Renal cortical epithelial cell (primary cell): Measurements from ENCODE around the gene SCUBE1. TPM values are rescaled to one million over a fixed set of nuclear protein-coding genes. Genes with fewer than 3 reads are reported as not detected.

ENCODE experiments used
- DNase-seq: peaks from one replicate; pipeline ENCODE4 v3.0.0-alpha.2; 2011; ENCODE audit warnings: low read depth
- total RNA-seq: library from RNA; depleted of rRNA; stranded (reverse); fragments of >200 nt; gene quantifications from 2 replicates; pipeline ENCODE4 v1.2.3, GENCODE V29; 2014

SCUBE1 gene
- total RNA-seq, 1 donor from 2014 or later, result 0.10 TPM

DNA sequence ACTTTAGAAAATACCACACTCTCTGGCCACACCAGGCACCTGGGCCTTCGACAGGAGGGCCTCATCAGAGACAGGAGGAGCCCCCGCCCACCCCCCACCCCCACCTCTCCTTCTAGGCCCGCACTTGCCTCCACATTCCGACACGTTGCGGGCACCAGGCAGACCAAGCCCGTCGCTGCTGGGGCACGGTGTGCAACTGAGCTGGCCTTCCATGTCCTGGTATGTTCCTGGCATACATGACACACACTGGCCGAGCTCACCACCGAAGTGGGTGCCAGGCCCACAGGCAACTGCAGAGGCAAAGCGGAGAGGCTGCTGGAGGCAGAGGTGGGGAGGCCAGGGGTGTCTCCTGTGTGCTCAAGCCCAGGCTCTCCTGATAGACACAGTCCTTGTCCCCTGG, 129.2 kb downstream of the SCUBE1 start:
- DNase-seq, result no peak

DNA sequence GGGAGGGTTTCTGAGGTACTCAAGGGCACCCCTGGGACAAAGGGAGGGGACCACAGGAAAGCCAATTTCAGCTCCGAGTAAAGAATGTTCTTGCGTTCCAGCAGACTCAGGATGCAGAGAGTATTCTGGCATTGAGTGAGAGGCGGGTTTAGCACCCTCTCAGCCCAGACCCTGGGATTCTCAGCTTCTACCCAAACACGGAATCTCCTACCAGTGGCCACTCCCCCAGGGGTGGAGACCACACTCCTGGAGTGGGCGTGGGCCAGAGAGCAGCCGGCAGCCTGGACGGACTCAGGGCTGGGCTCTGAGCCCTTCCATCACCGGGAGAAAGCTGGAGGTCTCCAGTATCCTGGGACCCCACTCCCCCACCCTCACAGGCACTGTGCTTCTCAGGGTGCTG, 130.1 kb downstream of the SCUBE1 start:
- no peak for DNase-seq

DNA sequence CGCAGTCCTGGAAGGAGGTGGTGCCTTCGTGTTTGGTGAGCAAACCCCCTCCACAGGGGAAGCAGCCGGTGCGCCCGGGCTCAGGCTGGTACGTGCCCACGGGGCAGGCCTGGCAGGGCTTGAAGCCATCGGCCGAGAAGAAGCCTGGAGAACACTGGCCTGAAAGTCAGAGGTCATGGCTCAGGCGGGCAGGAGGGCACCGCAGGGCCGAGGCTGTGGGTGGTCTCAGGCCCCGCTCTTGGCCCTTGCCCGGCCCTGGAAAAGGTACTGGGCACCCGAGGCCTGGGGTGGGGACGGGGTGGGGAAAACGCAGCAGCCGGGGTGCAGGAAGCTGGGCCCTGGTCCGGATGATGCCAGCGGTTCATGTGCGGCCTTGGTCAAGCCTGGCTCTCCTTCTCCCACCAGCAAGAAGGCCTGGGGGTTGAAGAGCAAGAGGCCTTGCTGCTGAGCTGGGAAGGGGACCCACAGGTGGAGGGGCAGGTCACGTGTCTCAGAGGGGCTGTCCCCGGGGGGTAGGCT, 130.7 kb downstream of the SCUBE1 start:
- DNase-seq, result no peak

DNA sequence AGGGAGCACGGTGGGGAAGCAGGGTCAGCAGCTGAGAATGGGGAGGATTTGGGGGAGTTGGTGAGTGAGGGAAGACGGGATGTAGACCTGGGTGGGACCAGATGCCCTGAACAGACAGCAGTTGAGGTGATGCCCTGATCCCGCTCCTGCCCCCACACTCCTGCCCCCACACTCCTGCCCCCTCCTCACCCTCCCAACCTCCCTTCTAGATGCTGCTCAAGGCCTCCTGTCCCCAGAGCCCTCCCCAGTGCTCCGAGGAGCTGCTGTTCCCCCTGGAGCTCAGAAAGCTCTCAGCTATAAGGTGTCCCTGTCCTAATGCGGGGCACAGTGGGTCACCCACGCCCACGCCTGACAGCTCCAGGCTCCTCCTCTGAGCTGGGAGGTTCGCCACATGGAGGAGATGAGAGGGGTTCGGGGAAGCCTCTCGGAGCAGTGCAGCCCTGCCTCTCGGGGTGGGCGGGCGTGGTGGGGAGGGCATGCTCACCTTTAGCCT, 131.2 kb downstream of the SCUBE1 start:
- DNase-seq, result no peak

DNA sequence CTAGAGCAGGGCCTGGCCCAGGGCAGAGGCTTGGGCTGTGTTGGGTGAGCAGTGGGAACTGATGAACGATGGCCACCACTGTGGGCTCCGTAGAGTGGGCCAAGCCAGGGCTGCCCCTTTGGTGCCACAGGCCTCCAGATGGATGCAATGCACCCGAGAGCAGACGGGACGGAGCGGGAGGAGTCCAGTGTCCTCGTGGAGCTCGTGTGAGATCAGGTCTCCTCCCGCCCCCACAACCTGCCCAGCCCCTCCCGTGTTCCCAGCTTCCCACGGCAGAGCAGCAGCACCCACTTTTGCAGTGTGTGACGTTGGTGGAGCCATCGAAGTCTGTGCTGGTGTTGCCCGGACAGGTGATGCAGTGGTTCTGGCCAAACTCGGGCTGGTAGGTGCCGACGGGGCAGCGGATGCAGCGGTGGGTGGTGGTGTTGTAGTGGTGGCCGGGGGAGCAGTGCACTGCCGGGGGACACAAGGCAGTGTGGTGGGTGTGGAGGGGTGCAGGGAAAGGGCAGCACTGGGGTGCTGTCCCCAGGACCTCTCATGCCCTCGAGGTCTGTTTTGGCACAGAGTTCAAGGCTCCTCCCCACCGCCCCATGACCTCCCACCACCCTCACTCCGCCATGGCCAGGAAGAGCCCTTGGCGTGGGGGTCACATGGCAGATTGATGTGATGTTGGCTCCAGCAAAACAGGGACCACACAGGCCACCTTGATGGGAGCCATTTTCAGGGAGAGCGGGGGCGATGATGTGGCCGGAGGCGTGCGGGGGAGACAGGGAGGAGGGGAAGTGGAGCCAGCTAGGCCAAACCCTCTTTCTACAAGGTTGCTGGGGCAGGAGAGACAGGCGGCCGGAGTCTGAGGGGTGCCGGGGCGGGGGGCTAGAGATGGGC, 132.3 kb downstream of the SCUBE1 start:
- no peak for DNase-seq

DNA sequence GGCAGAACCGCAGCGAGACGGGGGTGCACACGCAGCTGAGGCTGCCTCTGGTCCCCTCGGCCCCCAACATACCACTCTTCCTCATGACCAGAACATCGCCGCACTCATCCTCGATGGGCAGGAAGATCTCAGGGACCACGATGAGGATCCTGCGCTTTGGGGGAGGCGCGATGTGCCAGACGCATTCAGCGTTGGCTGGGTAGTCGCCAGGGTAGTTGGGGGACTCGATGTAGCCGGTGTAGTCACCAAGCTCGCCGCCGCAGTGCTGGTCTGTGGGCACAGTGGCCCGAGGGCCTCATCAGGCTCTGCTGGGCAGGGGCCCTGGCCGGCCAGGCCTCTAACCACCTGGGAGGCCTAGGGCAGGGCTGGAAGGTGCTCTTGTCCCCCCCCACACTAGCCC, 133.2 kb downstream of the SCUBE1 start:
- no peak for DNase-seq

DNA sequence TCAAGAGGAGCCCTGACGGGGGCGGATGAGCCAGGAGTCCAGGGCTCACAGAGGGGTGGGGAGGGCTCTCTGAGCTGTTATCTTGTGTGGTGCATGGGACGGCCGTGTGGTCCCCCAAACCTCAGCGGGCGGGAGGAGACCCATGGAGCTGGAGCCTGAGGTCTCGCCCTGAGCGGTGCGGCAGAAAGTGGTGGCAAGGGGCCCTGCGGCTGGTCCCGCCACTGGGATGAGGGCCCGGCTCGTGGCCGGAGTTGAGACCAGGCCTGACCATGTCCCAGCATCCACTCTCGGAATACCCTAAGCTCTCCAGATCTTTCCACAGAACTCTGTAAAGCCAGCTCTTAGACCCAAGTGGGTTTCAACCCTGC, 133.7 kb downstream of the SCUBE1 start:
- DNase-seq, result no peak

DNA sequence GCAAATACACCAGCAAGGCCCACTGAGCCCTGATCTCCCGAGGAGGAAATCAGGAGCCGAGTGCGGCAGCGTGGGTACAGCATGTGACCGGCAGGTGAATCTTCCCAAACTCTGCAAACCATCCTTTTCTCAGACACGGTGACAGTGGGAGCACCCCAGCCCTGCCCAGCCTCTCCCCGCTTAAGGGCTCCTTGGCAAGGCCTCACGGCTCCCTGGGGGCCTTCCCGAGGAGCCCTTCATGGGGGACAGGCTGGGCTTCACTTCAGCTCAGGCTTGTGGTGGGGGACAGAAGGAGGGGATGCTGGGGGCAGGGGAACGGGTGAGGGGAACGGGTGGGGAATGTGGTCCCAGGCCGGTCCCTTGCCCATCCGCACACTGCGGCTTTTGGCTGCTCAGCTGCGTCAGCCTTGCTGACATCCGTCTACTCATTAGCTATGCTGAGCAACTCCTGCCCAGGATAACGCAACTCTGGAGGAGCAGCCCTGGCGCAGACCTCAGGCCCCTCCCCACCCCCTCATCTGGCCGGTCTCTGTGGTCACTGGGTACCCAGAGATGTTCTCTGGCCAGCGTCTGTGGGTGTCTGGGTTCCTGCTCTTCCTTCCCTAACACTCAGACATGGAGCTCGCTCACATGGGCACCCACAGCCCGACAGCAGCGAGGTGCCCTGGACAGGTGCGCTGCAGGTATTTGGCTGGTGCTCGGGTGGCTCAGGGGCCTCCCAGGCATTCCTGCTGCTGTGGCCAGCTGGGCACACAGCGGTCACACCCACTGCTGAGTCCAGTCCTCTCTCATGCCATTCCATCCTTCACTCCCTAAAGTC, 134.3 kb downstream of the SCUBE1 start:
- no peak for DNase-seq

DNA sequence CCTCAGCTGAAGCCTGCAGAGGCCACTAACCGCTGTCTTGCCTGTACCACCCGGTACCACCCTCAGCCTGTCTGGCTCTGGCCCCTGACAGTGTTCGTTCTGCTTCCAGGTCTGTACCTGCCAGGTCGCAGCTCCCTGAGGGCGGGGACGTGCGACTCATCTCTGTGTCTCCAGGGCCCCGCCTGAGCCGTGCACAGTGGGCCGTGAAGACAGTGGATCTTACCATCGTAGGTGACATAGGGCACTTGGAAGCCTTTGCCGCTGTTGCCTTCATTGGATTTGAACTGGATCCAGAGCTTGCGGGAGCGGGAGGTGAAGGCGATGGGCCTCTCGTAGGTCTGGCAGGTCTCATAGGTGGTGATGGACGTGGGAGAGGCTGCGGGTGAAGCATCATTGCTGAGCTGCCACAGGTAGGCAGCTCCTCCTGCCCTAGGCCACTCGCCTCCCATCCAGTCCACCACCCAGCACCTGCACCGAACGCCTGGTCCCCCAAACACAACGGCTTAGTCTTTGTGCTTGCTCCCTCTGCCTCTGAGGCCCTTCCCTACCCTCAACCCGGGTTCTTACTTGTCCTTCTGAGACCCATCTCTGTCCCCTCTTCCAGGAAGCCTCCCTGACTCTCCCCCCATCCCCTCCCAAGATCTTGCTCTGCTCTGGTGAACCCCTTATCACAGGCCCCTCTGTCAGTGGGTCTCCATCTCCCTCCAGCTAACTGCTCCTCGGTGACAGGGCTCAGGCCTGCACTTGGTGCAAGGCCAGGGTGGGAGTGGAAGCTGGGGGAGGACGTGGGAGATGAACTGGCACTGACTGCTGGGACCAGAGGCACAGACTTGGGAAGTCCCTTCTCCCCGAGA, 135.1 kb downstream of the SCUBE1 start:
- no peak for DNase-seq

DNA sequence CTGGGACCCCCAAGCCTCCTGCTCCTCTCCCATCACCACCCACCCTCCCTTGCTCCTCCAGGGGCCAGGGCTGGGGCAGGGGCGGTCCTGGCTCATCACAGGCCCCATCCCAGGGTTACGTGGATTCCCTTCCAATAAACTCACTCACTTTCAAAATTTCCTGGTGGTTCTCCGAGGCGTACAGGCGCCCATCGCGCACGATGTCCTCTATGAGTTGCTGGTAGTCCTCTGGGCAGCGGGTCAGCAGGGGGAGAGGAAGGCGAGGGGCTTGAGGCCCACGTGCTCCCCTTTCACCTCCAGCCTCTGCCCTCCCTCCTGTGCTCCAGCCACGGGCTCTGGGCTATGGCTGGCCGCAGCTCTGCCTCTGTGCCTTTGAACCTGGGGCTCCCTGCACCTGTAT, 135.8 kb downstream of the SCUBE1 start:
- DNase-seq, result no peak

DNA sequence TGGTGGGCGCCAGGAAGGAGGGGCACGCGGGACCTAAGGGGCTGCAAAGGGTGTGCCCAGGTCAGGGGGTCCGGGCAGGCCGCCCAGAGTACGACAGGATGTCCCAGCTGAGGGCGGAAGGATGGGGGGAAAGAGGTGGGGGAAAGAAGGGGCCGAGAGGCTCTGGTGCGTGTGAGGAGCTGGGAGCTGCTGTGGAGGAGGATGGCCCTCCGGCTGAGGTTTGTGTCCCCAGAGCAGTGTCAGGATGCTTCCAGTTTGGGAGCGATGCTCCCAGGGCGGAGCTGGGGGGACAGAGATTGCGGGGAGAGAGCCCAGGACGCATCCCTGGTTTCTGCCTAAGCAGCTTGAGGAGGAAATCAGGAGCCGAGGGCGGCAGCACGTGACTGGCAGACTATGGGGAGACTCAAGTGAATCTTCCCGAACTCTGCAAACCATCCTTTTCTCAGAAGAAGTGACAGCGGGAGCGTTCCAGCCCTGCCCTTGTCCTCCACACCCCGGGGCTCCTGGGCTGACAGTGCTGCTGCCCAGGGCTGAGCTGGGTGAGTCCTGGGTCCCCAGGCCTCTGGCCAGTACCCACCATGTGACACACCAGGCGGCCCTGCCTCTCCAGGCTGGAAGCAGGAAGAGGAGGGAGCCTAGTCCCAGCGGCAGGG, 136.5 kb downstream of the SCUBE1 start:
- DNase-seq, result no peak

DNA sequence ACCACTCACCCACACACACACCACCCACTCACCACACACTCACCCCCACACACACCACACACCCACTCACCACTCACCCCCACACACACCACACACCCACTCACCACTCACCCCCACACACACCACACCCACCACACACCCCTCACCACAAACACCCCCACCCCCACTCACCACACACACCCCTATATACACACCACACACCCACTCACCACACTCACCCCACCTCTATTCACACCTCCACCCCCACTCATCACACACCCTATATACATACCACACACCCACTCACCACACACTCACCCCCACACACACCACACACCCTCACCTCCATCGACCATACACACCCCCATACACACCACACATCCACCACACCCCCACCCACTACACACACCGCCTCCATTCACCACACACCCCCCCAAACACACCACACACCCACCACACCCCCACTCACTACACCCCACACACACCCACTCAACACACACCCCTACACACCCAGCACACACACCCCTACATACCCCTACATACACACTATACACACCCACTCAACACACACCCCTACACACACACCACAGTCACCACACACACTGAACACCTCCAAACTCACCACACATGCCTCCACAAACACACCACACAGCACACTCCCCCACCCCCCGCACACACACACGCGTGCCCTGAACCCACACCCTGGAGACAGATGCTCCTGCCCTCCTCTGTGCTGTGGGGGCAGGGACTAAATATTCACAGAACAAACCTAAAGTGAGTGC, 137.2 kb downstream of the SCUBE1 start:
- DNase-seq, result no peak

DNA sequence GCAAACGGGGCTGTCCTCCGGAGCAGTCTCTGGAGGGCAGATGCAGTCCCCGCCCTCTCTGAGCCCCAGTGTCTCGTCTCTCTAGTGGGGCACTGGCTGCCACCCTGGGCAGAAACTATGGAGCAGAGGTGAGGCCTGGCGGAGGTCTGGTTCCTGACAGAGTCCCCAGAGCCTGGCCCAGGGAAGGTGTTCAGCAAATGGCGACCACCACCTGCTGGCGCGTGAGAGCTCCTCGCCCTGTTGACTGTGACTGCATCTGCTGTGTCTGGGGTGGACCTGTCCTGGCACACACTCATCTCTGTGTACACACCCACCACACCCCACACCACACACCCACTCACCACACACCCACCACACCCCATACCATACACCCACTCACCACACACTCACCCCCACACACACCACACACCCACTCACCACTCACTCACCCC, 137.9 kb downstream of the SCUBE1 start:
- no peak for DNase-seq

DNA sequence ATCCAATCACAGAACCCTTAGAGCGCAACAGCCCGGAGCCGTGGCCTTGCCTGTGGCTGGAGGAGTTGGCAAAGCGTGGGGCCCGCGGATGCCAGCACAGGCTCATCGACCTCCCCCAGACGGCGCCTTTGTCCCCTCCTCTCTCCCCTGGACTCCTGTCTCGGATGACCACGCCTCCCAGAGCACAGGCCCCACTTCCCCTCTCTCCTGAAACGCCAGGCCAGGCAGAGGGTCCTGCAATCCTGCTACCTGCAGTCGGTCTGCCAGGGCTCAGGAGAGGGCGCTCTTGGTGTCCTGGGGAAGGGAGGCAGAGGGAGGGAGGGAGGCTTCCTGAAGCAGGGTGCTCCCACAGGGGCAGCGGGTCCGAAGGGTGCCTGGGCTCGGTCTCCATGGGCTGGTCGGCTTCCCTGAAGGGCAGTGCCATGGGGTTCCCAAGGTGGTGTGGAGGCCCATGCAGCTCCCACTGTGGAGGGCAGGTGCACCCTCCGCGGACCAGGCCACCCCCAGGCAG, 139.6 kb downstream of the SCUBE1 start:
- no peak for DNase-seq

DNA sequence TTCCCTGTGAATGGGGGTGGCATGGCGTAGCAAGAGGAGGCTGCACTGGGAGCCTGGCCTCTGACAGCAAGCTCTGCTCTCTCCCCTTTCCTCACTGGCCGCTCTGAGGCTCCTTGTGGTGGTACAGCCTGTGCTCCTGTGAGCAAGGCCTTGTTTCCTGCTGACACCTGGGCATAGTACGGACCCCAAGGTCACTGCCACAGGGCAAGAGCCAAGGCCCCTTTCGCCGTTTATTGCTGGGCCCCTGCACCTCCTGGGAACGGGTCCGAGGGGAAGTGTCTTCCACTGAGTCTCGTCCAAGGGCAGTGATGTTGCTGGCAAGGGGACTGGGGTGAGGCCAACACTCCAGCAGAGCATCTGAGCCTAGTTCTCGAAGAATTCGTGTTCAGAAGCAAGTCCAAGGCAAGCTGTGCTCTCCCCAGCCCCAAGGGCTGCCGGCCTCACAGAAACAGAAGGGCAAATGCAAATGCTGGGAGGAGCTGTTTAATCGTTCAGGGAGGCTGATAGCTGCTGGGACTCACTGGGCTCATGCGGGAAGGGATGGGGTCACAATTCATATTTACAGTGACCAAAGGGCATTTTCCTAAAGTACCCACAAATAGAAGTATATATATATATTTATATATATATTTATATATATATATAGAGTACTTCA, 140.3 kb downstream of the SCUBE1 start:
- no peak for DNase-seq

DNA sequence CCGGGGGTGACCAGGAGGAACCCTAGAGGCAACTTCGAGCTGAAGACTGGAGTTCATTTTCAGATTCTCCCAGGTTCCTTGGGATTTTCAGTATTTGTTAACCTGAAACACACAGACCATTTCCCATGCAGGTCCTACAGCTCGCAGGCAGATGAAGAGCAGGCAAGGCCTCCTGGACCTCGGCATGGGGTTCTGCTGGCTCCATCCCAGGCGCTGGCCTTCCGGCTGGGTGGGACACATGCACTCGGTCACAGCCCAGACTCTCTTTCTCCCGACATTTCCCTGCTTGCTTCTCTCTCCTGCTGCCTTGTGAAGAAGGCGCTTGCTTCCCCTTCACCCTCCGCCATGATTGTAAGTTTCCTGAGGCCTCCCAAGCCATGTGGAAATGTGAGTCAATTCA, 140.8 kb downstream of the SCUBE1 start:
- DNase-seq, result no peak

DNA sequence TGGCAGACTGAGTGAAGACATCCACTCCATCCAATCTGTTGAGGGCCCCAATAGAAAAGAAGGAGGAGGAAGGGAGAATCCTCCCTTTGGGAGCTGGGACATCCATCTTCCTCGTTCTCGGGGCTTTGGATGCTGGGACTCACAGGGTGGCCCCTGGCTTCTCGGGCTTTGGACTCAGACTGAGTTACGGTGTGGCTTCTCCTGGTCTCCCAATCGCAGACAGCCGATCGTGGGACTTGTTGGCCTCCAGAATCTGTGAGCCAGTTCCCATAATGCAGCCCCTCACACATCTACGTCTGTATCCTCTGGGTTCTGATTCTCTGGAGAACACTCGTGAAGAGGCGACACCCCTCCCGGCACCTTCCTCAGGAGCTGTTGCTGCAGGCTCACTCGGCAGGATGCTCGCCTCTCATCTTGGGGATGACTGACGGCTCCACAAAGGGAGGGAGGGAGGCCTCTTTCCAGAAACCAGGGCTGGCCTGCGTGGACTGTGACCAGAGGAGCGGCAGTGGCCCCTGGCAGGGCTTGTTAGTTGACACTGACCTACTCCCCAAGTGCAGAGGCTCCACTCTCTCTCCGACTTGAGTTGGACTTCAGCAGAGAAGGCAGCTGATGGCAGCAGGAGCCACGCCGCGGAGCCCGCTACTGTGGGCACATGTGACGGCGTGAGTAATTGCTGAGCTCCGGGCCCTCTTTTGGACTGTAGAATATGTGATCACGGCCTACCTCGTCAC, 141.5 kb downstream of the SCUBE1 start:
- no peak for DNase-seq

DNA sequence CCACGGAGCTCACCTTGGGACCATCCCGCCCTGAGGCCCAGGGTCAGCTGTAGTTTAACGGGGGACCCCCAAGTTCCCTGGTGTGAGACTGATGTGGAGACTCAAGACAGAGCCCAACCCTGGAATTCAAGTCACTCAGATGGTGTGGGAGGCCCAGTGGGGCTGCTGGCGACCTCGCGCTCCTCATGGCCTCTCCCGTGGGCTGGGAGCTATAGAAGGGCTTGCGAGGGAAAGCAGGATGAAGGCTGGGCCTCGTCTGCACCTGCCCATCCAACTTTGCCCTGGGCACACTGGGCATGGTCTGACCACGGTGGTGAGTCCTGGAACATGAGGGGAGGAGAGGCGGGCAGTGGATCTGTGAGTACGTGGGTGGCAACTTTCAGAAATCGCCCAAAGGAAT, 142.6 kb downstream of the SCUBE1 start:
- DNase-seq, result no peak

DNA sequence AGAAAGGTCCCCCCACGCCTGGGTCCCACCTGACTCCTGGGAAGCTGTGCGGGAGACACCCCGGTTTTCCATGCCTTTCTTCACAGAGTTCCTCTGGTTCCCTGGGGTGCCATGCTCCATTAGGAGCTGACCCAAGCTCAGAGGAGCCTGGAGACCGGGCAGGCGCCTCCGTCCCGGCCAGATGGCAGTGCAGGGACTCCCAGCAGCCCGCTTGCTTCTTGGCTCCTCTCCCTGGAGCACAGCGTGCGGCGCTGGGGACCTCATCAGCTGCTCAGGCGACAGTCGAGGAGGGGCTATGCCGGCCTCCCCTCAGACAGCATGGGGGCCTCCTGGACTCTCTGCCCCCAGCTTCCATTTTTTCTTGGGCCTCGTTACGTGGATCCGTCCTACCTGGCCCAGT, 143.1 kb downstream of the SCUBE1 start:
- no peak for DNase-seq
